ENCODE measurements around the gene RBM5. TPM values are rescaled to one million over a fixed set of nuclear protein-coding genes. Genes with fewer than 3 reads are reported as not detected.

Gene RBM5
- total and polyA plus RNA-seq, 10 of the 15 experiments (the other 5 are each of a cell fraction or from before 2014, with no cell fraction given) = 35.1 to 347 (median 111) TPM

GRCh38 chr3:50151728-50152127 lies 63.0 kb downstream of the RBM5 start:
- H2AFZ ChIP-seq (ENCODE audit: control insufficient read depth, low read depth, low read length) = no peak overlapping the region
- intact Hi-C loops (cut with micrococcal nuclease; ENCODE audit: unreplicated experiment) = no loop called here
- H3K4me3 ChIP-seq = no peak overlapping the region
- H3K9me3 ChIP-seq (replicated peaks; ENCODE audit: control insufficient read depth, insufficient read depth, low read length) = no peaks in the 10 kb centered on the region
- DNase-seq (ENCODE audit: low read depth, low spot score) (no peak), ATAC-seq (no peak), FAIRE-seq (no peak)
- H3K79me2 ChIP-seq (ENCODE audit: control insufficient read depth, insufficient read depth, low read length) = no peaks in the 10 kb centered on the region
- RAD21 ChIA-PET (ENCODE audit: unreplicated experiment) = no interaction called here
- no peak overlapping the region for H3K9ac ChIP-seq (ENCODE audit: control insufficient read depth, insufficient read depth, low read length)
- no peaks in the 10 kb centered on the region; the same call in 1 of the 2 replicates for H3K4me1 ChIP-seq (ENCODE audit: control insufficient read depth, insufficient read depth, low read length)
- BruUV-seq (replicated peaks) = no TSS peak
- SMC1A ChIA-PET (ENCODE audit: uncharacterized antibody, unreplicated experiment) = no interaction called here
- CTCF ChIA-PET = no interaction called here
- peaks cover 10 to 12% of the 10 kb centered on the region in 2 experiments for H3K27me3 ChIP-seq (replicated peaks in 1 of 2; ENCODE audit: control insufficient read depth in 2 of 2, insufficient read depth in 2 of 2, low read length in 1 of 2)
- H3K27ac ChIP-seq (ENCODE audit: control insufficient read depth, insufficient read depth) = no peak overlapping the region
- in situ Hi-C loops (cut with MboI) = no loop called here
- POLR2A ChIA-PET = no interaction called here
- no peak overlapping the region for H3K4me2 ChIP-seq (ENCODE audit: control insufficient read depth, insufficient read depth)
- no peaks in the 10 kb centered on the region for H3K36me3 ChIP-seq (ENCODE audit: control insufficient read depth in 2 of 2, insufficient read depth in 2 of 2, low read length in 1 of 2)
- WGBS (ENCODE audit: insufficient coverage, insufficient replicate concordance, low lambda C conversion rate, missing lambda C conversion rate) = 47% methylated on average over 4 of the region's 5 CpGs
- no peaks in the 10 kb centered on the region for H4K20me1 ChIP-seq (ENCODE audit: control insufficient read depth, insufficient read depth)
- TF ChIP-seq MYC (IDR thresholded peaks at IDR 0.05; ENCODE audit: insufficient read depth, insufficient read length, insufficient replicate concordance, low read length, severe bottlenecking) = no peak
- TF ChIP-seq EZH2 (IDR thresholded peaks at IDR 0.05; ENCODE audit: borderline replicate concordance, control insufficient read depth, low read depth, low read length) = no peak
- TF ChIP-seq BCL11A (IDR thresholded peaks at IDR 0.05; ENCODE audit: low read depth, low read length) = no peak
- no peak for TF ChIP-seq NR2C2 (IDR thresholded peaks at IDR 0.05; ENCODE audit: borderline replicate concordance, control insufficient read depth, insufficient read length, low read depth)
- TF ChIP-seq ZBTB40 (IDR thresholded peaks at IDR 0.05; ENCODE audit: borderline replicate concordance) = no peak
- TF ChIP-seq IRF4 (IDR thresholded peaks at IDR 0.05; ENCODE audit: low read depth, low read length) = no peak
- no peak for TF ChIP-seq ZBTB11 (CRISPR knock-in tag; IDR thresholded peaks at IDR 0.05)
- no peak for TF ChIP-seq NKRF (conservative IDR thresholded peaks at IDR 0.05)
- TF ChIP-seq EP300 (IDR thresholded peaks at IDR 0.05; ENCODE audit: borderline replicate concordance in 1 of 2, control insufficient read depth in 1 of 2, low read depth in 2 of 2, low read length in 2 of 2) = no peak
- no peak for TF ChIP-seq SMC3 (IDR thresholded peaks at IDR 0.05; ENCODE audit: borderline replicate concordance, low read length)
- no peak for TF ChIP-seq MAX (IDR thresholded peaks at IDR 0.05; ENCODE audit: low read depth, low read length)
- no peak for TF ChIP-seq ZNF217 (IDR thresholded peaks at IDR 0.05)
